NCI-H774 (cell line): ENCODE measurements around the gene EHMT2.
A peak's percentile ranks its signal among the peaks of the same experiment; 100 is the strongest.
"Not testable (repeated sequence)": the region's sequence is repeated elsewhere in the genome, so short reads cannot be mapped to it uniquely, and the experiment has no call there.

Experiments
- DNase-seq: peaks from one replicate; lab custom pipeline; 2025; lab: John Stamatoyannopoulos, UW

The EHMT2 gene

DNA sequence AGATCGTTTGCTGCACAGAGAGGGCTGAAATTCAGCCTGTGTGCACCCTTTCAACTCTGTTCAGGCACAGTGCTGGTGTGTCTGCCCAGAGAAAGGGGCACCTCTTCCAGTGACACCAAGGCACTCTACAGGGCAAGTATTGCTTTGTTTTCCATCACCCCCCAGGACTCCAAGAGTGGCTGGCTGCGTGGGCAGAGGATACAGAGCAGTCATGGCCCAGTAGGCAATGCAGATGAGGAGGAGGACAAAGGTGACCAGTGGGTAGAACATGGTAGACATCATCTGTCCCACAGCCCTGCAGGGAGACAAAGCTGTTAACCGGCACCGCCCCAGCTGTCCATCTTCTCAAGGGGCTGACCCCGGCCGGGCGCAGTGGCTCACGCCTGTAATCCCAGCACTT lies 28.2 kb downstream of the EHMT2 start:
- no peak for DNase-seq

DNA sequence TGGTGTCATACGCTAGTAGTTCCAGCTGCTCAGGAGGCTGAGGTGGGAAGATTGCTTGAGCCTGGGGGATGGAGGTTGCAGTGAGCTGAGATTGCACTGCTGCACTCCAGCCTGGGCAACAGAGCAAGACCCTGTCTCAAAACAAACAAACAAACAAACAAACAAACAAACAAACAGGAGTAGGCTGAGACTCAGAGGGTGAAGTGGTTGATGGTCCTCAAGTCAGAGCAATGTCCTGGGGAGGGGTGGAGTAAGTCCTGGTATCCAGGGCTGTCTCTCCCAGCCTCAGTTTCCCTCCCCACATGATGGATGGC lies 28.9 kb downstream of the EHMT2 start:
- DNase-seq = not testable (repeated sequence)

DNA sequence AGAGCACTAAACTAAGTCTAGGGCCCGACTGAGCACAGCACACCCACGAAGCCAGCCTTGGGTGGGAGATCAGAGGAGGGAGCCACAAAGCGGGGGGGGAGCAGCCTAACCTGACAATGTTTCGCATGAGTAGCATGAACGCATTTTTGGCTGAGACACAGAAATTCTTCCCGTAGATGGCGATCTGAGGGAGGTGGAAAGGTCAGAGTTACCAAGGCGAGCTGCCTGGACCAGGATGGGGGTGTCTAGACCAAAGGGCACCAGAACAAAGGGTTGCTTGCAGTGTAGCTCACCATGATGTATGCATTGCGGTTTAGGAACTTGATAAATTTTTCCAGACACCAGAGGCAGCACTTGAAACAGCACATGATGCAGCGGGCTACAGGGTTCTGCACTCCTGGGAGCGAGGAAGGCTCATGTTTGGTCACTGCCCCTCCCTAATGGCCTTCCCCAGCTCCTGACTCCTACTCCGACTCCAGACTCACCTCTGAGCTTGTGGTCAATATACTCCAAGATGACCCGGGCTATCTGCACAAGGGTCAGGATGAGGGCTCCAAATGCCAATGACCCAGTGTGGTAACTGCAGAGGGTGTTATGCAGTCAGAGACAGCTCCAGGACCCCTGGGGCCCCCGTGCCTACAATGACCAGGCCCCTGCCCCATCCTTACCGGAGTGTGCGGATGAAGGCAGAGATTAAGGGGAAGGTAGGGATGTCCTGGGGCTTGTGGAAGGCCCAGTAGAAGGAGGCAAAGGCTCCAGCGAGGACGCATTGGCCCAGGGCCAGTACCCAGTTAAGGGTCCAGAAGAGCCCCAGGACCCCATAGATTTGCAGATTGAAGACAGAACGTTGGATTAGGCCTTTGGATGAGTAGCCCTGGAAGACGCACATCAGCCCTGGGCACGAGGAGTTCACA lies 32.0 kb downstream of the EHMT2 start:
- no peak for DNase-seq

DNA sequence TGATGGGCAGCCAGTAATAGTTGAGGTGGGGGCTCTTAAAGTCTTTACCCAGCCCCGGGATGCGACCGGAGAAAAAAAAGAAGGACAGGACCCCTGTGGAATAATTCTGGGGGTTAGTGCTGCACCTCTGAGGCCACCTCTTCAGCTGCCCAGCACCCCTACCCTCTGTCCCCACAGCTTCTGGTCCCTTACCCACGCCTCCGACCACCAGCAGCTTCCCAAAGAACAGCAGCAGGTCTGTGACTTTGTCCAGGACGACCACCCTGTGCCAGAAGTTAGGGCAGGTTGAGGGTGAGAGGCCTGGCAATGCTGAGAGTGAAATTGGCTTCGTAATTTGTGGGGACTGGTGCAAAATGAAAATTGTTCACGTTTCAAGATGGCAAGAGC lies 32.7 kb downstream of the EHMT2 start:
- no peak for DNase-seq

DNA sequence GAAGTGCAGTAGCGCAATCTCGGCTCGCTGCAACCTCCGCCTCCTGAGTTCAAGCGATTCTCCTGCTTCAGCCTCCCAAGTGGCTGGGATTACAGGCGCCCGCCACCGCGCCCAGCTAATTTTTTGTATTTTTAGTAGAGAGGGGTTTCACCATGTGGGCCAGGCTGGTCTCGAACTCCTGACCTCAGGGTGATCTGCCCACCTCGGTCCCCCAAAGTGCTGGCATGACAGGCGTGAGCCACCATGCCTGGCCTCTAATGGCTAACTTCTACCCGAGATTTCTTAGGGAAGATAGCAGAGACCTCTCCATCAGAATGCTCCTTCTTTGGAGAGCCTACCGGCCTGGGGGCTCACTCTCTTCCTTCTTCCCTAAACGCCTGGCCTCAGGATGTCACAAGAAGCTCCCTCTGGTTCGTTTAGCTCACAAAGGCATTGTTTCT lies 33.4 kb downstream of the EHMT2 start:
- DNase-seq = not testable (repeated sequence)

DNA sequence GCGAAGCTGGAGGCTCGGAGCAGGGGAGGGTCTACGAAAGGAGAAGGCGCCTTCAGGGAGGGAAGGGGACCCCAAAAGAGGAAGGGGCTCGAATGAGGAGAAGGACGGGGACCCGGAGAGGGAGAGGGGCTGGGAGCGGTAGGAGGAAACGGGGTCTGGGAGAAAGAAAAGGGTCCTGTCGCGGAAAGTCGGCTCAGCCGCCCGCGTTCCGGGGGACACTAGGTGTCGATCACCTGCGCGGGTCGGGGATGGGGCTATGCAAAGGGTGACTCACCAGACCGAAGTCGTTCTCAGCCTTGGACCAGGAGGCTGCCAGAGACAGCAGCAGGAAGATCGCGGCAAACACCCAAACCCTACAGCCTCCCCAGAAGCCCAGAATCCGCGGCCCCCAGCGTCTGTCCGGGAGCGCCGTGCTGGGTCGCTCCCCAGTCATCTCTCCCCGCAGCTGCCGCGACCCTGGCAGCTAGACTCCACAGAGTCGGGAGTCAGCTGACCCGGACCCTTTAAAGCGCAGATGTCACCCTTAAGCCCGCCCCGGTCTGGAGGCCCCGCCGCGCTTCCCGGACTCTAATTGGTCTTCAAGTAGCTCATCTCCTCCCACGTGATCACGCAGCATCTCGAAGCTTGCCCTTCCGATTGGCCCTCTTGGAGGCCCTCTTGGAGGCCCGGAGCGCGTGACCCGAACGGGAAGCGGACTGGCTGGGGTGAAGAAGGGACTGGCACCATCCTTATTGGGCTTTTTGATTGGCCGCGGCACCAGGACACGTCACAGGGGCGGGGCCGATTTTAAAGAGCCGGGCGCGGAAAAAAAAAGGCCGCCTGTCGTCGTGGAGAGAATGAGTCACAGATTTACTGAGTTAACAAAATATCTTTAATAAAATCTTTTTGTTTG lies 34.9 kb downstream of the EHMT2 start, which contains the start of gene NEU1:
NEU1 (minus strand) TSS at position 478 of the 892 bp plus-strand sequence; CDS start at position 433, 45 bp downstream.
- peak; percentile 99 for DNase-seq

DNA sequence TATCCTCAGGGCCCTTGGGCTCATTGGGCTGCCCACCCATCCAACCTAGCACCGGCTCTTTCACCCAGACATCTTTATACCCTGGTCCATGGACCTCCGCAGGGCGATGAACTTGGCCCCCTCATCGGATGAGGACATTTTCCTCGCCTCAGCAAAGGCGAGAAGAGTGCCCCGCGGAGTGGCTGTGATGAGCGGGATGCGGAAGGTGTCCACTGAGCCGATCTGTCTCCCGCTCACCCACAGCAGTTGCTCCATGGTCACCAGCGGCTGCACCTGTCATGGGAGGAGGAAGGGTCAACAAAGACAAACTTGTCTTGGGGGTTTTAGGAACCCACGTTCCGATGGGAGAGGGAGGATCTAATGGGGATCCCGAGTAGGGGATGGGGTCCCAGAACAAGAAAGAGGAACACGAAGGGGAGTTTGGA lies 35.6 kb downstream of the EHMT2 start:
- DNase-seq = no peak

DNA sequence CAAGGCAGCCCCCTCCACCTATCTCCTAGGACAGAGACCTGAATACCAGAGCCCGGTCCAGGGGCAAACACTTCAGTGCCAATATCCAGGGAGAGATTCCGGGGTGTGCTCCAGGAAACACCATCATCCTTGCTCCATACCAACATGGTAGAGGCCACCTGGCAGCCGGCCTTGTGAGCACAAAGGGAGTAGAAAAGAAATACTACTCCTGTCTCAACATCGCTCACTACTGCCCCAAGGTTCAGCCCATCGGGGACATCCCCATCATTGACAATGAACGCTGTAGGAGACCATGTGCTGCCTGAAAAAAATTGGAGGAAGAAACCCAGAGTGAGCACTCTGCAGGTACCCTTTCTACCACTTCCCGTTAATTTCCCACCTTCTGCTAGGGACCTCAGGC lies 36.3 kb downstream of the EHMT2 start:
- no peak for DNase-seq

DNA sequence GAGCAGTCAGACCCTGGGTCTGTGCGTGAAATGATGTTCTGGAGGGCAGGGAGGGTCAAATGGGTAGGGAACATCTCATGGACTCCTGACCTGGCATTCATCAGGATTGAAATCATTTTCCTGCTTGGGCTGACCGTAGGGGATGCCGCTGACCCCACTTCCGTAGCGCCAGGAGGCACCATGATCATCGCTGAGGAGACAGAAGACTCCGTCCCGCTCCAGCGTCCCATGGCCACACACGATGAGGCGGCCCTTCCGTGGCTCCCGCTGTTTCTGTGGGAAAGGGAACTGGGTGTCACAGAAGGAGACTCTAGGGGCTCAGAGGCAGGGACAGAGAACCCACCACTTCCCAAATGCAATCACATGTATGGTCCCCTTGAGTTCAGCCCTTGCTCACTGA lies 37.1 kb downstream of the EHMT2 start:
- no peak for DNase-seq

DNA sequence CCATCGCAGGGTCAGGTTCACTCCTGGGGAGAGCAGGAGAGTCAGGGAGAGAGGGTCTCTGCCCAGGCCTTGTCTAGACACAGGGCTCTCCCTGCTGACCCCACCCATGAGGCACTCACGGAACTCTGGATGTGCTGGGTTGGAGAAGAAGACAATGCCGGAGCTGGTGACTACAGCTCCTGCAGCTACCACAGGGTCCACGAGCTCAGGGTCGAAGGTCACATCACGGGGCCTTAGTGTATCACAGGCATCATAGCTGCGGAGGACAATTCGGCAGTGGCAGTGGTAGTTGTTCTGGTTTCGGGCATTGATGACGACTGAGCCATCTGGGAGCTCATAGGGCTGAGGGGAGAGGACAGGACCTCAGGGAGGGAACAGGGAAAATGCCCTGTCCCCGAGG lies 37.6 kb downstream of the EHMT2 start:
- DNase-seq = no peak

DNA sequence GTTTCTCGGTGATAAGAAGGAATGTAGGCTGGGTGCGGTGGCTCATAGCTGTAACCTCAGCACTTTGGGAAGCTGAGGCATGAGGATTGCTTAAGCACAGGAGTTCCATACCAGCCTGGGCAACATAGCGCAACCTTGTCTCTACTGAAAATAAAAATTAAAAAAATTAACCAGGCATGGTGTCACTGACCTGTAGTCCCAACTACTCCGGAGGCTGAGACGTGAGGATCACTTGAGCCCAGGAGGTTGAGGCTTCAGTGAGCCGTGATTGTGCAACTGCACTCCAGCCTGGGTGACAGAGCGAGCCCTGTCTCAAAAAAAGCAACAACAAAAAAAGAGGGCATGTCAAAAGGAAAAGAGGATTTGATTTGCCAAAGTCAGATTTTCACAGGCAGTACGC lies 38.8 kb downstream of the EHMT2 start:
- DNase-seq = no peak

DNA sequence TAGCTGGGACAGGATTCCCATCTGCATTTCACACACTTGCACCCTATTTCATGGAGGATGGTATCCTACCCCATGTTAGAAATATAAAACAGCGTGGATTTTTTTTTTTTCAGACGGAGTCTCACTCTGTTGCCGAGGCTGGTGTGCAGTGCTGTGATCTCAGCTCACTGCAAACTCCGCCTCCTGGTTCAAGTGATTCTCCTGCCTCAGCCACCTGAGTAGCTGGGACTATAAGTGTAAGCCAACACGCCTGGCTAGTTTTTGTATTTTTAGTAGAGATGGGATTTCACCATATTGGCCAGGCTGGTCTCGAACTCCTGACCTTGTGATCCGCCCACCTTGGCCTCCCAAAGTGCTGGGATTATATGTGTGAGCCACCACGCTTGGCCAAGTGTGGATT lies 39.7 kb downstream of the EHMT2 start:
- DNase-seq = not testable (repeated sequence)

DNA sequence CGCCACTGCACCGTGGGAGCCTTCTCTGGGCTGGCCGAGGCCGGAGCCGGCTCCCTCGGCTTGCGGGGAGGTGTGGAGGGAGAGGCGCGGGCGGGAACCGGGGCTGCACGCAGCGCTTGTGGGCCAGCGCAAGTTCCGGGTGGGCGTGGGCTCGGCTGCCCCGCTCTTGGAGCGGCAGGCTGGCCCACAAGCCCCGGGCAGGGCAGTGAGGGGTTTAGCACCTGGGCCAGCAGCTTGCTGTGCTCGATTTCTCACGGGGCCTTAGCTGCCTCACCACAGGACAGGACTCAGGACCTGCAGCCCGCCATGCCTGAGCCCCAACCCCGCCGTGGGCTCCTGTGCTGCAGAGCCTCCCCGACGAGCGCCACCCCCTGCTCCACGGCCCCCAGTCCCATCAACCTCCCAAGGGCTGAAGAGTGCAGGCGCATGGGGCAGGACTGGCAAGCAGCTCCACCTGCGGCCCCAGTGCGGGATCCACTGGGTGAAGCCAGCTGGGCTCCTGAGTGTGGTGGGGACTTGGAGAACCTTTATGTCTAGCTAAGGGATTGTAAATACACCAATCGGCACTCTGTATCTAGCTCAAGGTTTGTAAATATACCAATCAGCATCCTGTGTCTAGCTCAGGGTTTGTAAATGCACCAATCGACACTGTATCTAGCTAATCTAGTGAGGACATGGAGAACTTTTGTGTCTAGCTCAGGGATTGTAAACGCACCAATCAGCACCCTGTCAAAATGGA lies 45.3 kb downstream of the EHMT2 start:
- not testable (repeated sequence) for DNase-seq

DNA sequence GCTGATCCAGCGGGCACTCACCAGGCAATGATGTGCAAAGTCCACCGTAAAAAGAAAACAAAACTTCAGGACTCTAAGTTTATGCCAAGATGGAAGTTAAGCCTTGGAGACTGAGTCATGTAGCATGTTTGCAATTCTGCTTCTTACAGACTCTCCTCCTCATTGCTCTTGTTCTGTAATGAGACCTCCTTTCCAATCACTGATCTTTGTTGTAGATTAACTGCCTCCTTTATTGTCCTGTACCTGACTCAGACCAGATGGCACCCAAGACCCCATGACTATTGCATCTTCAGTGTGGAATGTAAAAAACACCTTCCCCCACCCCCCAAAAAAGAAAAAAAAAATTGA lies 46.0 kb downstream of the EHMT2 start:
- no peak for DNase-seq

DNA sequence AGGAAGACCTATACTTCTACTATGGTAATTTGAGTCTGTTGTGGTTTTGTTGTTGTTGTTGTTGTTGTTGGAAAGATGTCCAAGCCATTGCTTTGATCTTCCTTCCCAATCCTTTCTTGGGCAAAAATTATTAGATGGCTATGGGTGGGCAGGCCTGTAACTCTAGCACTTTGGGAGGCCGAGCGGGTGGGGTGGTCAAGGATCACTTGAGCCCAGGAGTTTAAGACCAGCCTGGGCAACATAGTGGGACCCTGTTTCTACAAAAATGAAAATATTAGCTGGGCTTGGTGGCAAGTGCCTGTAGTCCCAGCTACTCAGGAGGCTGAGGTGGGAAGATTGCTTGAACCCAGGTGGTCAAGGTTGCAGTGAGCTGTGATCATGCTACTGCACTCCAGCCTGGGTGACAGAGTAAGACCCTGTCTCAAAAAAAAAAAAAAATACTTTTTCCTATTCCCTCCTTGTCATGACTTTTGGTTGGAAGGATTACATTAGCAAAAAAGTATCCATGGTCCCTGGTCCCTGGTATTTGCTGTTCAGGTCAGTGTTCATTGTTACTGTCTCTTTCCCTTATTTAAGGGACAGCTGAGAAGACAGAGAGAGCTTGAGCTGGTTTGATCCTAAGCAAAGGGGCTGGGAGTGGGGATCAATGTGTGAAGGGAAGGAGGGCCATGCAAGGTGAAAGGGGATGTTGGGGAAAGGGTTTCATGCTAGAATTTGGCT lies 46.6 kb downstream of the EHMT2 start:
- DNase-seq = no peak

DNA sequence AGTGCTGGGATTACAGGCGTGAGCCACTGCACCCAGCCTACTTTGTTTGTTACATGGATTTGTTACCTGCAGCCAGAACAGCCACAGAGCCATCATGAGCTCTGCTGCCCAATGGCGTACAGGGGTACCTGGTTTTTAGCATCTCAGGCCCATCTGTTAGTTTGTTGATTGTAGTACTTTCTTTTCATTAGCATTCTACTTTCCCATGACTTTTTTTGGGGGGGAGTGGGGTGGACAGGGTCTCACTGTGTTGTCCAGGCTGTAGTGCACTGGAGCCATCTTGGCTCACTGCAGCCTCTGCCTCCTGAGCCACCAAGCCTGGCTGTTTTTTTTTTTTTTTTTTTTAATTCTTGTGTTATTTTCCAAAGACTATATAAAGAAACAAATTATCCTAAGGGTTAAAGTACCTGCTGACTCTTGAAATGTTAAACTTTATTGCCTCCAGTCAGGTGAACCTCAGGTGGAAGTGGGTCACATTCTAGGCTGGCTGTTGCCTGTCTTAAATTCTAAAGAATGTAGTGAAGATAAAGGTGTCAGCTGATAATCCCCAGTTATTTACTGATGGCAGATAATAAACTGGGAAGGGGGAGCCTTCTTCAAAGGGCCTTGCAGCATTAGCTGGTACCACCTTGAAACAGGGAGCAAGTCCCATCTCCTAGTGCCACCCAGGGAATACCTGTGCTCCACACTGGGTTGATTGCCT lies 50.1 kb downstream of the EHMT2 start:
- DNase-seq = no peak

DNA sequence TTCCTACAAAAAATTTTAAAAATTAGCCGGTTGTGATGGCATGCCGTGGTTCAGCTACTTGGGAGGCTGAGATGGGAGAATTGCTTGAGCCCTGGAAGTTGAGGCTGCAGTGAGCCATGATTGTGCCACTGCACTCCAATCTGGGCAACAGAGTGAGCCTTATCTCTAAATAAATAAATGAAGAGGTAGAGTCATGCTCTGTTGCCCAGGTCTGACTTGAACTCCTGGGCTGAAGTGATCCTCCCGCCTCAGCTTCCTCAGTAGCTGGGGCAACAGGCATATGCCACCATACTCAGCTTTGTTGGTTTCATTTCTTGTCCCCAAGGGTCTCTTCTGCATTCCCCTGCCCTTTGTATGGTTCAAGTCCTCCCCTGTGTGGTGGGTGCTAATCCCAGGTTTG lies 53.0 kb downstream of the EHMT2 start:
- no peak for DNase-seq

DNA sequence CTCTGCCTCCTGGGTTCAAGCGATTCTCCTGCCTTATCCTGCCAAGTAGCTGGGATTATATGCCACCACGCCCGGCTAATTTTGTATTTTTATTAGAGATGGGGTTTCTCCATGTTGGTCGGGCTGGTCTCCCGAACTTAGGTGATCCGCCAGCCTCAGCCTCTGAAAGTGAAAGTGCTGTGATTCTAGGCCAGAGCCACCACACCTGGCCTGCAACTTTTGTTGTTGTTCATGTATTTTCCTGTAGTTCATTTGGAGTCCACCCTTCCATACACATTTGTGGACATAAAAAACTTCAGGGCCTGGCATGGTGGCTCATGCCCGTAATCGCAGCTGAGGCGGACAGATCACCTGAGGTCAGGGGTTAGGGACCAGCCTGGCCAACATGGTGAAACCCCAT lies 55.4 kb downstream of the EHMT2 start:
- DNase-seq = no peak

DNA sequence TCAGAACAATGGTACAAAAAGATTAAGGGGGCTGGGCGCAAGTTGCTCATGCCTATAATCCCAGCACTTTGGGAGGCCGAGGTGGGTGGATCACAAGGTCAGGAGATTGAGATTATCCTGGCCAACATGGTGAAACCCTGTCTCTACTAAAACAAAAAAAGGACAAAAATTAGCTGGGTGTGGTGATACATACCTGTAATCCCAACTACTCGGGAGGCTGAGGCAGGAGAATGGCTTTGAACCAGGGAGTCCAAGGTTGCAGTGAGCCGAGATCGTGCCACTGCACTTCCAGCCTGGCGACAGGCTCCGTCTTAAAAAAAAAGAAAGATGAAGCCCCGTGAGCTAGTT lies 57.7 kb downstream of the EHMT2 start:
- not testable (repeated sequence) for DNase-seq

DNA sequence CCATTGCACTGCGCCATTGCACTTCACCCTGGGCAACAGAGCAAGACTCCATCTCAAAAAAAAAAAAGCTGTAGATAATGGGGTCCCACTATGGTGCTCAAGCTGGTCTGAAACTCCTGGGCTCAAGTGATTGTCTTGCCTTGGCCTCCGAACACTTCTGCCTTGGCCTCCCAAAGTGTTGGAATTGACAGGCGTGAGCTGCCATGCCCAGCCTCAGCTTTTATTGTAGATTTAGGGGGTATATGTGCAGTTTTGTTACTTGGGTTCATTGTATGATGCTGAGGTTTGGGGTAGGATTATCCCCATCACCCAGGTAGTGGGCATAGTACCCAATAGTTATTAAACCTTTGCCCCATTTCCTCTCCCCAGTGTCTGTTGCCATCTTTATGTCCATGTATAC lies 58.5 kb downstream of the EHMT2 start:
- DNase-seq = no peak

DNA sequence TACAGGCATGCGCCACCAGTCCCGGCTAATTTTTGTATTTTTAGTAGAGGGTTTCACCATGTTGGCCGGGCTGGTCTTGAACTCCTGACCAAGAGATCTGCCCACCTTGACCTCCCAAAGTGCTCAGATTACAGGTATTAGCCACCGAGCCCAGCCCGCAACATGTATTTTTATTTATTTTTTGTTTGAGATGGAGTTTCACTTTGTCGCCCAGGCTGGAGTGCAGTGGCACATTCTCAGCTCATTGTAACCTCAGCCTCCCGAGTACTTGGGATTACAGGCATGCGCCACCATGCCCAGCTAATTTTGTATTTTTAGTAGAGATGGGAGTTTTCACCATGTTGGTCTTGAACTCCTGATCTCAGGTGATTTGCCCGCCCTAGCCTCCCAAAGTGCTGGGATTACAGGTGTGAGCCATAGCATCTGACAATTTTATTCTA lies 59.4 kb downstream of the EHMT2 start:
- DNase-seq = not testable (repeated sequence)
